Inflammatory macrophage treated with lipopolysaccharide for 4 hours (primary cell): ENCODE results near the gene TDRD1.

Experiments used
- DNase-seq: peaks from one replicate; pipeline ENCODE4 v3.0.0-alpha.2; 2020

The TDRD1 gene

DNA sequence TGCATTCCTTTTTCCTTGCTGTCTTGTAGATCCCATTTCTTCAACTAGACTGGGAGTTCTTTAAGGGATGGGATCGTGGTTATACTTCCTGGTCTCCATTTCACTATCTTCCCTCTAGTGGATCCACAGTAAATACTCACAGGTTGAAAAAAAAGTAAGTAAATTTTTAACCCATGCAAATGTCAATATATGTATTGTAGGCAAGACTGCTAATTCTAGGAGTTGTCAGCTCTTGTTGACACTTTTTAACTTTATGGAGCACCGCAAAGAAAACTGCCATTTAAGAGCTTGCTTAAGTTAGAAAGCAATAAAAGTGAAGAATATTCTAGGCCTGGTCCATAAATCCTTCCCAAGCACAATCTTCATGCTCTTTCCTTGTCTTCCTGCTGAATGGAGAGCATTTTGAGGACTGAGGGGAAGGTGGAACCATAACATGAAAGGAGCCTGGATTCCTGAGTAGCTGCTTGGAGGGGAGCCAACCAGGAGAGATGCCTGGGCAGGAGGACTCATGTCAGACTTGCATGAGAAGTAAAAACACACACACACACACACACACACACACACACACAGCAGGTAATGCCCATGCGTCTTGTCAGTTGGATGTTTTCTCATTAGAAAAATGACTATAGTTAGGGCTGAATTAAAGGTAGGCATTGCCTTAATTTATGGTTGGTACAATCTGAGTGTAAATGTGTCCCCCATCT is 92.1 kb downstream of the TDRD1 start:
- no peak for DNase-seq

DNA sequence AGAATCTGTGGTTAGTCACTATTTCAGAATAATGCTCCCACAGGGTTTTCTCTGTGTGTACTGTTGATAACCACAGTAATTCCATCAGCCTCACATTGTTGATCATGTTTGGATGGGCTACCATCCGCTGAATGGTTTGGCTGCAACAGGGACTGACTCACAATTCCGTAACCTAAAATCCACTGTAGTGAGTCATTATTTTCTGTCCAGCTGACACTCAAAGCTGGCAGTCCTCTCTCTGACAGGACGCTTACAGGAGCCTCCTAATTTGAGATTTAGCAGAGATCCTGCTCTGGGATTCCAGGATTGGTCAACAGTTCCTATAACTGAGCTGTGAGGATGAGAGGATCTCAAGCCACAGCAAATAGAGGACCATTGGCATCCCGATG is 92.6 kb downstream of the TDRD1 start:
- DNase-seq: no peak

DNA sequence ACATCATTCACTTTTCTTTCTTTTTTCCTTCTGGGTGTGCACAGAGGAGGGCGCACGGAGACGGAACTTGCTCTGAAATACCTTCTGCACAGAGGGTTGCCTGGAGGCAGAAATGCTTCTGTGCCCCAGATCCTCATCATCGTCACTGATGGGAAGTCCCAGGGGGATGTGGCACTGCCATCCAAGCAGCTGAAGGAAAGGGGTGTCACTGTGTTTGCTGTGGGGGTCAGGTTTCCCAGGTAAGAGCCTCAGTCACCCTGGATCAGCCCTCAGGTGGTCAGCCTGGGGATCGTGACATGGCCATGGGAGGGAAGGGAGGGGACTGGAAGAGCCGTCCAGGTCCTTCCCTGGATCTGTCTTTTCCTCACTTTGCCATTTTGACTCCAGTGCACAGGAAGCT is 93.5 kb downstream of the TDRD1 start:
- DNase-seq: no peak

DNA sequence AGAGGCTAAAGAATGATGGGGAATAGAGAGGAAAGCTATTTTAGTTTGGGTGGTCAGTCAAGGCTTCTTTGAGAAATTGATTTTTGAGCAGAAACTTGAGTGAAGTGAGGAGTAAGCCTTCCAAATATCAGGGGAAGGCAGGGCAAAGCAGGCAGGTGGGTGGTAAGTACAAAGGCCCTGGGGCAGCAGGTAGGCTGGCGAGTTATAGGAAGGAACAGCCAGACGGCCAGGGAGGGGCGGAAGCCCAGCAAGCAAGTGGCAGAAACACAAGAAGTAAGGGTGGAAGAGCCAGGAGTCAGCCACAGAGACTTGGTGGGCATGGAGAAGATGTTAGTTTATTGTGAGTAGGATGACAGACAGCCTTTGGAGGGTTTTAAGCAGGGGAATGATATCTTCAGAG is 94.8 kb downstream of the TDRD1 start:
- no peak for DNase-seq

DNA sequence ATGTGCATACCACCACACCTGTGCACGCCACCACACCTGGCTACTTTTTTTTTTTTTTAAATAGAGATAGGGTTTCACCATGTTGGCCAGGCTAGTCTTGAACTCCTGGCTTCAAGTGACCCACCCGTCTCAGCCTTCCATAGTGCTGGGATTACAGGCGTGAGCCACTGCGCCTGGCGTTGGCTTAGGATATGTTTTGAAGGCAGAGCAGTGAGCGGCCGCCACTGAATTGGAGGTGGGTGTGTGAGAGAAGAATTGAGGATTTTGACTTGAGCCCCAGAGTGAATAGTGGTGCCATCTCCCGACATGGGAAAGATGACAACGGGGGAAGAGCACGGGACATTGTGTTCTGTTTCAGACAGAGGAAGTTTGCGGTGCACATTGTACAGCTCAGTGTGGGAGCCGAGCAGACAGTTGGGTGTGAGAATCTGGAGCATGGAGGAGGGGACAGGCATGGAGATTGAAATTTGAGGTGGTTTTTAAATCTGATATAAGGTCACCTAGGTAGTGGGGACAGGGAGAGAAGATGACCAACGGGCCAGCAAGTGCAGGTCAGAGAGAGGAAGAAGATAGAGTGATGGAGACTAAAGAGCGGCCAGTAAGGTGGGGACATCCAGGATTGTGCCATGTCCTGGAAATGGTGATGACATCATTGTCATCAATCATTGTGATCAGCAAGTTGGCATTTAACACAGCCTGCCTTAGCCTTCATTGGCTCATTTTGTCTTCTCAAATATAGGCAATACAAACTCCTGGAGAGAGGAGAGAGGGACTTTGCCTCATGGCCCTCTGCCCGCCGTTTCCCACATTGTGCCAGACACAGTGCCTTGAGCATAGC is 95.7 kb downstream of the TDRD1 start:
- no peak for DNase-seq

DNA sequence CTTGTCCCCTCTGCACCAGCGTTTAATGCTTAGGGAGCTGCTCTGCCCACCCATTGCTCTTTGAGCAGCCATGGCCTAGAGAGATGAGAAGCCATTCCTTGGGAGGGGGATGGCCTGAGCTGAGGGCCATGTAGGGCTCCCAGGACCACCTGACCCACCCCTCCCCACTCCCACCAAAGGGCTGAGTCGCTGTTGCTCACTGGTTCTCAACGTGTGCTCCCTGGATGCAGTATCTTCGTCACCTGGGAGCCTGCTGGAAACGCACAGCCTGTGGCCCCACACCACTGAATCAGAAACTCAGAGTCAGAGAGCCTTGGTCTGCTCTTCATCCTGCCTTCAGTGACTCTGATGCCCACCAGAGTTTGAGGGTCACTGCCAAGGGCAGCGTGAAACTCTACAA is 96.9 kb downstream of the TDRD1 start:
- no peak for DNase-seq

DNA sequence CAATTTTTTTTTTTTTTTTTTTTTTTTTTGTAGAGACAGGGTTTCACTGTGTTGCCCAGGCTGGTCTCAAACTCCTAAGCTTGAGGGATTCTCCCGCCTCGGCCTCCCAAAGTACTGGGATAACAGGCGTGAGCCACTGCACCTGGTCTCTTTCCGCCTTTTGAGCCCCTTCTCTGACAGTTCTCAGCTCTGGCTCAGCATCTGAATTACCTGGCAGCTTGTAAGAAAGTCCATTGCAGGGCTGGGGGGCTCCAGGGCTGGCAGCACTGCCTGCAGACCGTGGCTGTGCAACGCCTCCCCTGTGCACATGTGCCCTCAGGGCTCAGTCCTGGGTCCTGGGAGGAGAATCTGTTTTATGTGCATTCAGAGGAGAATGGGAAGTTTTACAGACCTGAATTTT is 97.5 kb downstream of the TDRD1 start:
- no peak for DNase-seq

DNA sequence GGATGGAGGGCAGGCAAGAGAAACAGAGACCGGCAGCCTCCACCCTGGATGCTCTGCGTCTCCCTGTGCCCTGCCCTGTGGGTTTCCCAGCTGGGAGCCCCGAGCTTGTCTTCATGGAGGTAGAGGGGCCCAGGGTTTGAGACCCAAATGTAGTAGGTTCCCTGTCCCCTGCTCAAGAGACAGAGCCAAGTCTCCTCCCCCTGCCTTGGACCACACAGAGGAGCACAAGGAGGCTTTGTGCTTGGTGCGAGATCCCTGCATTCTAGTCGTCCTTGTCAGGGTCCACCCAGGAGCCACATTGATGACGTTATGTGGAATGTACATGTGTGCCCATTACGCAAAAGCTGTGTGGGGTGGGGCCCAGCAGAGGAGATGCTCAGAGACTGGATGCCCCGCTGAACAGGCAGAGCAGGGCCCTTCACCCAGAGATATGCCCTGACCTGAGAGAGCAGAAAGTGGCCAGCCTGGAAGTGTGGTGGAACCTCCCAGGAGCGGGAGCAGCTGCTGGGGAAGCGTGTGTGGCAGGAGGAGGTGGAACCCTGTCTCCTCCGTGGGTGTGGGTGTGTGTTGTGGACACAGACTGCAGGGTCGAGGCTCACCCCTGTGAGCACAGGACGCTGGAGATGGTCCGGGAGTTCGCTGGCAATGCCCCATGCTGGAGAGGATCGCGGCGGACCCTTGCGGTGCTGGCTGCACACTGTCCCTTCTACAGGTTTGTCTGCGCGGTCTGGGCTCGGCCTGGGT is 99.2 kb downstream of the TDRD1 start:
- DNase-seq: no peak

DNA sequence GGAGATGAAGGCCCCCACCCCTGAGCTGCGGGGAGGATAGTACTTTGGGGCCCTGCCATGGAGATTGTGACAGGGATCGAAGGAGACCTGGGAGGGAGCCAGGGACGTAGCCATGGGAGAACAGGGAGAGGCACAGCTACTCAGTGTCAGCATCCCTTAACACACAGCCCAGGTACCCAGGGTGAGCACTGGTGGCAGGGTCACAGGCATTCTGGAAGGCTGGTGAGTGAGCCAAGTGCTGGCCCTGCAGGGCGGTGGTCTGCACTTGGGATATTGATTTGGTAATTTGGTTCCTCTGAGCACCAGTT is 99.7 kb downstream of the TDRD1 start:
- DNase-seq: no peak

DNA sequence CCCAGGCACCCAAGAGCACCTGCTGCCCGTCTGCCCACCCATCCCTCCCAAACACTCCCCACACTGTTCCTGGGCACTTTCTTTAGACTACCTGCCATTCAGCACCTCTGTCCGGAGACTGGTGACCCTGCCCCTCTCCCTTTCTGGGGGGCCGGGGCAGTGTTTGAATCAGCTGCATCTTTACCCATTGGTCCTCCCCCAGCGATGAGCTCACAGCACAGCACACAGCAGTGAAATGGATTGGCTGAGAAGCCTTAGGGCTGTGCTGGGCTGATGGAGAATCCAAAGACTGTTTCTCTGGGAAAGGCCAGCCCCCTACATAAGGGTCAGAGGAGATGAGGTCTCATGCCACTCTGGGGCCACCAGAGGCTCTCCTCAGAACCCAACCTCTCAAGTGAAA is 100.1 kb downstream of the TDRD1 start:
- no peak for DNase-seq

DNA sequence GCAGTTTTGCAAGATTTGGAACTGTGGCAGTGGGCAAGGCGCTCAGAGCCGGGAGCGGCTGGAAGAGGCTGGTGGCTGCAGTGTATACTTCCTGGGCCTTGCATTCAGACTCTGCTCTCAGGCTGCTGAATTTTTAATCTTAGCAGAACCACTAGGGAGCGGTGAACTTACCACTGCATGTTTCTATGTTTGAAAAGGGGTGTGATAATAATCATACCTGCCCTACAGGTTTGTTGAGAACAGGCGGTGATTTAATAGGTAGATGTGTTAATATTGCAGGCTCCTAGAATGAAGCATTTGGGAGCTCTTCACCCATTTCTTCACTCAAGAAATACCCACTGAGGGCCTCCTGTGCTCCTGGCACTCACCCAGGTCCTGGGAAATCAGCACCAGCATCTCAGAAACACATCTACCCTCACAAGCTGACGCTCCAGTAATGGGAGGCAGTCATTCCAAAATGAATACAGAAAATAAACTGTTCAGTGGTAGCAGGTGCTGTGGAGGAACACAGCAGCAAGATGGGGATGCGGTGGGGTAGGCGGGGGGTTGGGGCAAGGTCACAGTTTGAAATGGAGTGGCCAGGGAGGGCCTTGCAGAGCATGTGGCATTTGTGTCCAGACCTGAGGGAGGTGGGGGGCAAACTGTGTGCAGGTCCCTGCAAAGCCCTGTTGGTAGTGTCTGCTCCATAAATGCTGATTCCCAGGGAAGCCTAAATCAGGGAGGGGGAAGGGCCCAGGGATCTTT is 100.9 kb downstream of the TDRD1 start:
- DNase-seq: no peak

DNA sequence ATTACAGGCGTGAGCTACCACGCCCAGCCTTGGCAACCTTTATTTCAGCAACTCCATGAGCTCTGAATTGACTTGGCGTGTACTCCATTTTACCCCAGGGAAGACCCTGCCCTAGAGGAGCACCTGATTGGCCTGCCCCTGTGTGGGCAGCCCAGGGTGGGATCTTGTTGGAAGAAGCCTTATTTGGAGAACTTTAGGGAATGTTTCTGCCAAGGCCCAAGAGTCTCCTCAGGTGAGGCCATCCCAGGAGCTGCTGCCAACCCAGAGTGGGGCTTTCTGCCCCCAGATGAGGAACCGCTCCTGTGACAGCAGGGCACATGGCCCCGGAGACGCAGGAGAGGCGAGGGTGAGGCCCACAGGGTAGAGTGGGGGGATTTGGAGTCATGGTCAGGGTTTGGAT is 101.9 kb downstream of the TDRD1 start:
- DNase-seq: no peak

DNA sequence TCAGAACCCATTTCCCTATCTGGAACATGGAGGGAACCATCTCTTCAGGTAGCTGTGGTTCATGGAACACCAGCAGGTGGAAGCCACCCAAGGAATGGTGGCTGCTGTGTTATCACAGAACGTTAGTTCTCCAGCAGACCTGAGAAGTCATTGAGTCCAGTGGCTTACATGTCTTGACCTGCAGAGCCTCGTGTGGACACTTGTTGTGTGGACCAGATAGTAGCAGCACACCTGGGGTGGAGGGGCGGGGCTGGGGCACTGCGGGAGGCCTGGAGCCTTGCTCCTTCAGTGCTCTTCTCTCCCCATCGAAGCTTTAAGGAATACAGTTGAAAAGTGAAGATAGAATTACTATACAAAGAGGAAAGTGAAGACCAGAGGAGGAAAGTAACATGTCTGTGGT is 102.3 kb downstream of the TDRD1 start:
- DNase-seq: no peak
